Measurements from ENCODE around the gene ZNF668. TPM values are rescaled to one million over a fixed set of nuclear protein-coding genes. Genes with fewer than 3 reads are reported as not detected.
"Not testable (repeated sequence)": the region's sequence is repeated elsewhere in the genome, so short reads cannot be mapped to it uniquely, and the experiment has no call there.

The ZNF668 gene
- total RNA-seq, 2 experiments from 2014 or later, result 9.5 to 10.1 TPM

DNA sequence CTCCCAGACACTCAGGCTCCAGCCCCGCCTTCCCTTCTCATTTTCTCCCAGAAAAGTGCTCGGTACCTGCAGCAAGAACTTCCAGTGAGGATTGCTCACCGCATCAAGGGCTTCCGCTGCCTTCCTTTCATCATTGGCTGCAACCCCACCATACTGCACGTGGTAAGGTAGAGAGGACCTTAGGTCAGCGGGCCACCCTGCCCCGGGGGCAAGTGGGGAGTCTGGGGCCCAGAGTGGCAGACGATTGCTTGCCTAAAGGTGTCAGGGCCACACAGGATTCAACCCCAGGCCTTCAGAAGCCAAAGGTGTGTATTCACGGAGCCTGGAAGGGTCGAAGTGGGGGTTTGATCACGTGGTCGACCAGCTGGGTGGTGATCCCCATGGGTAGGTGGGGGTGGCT lies 35.6 kb upstream of the ZNF668 start:
- Mint-ChIP-seq H3K27ac (no peak overlapping the region), H3K9me3 (no peaks in the 10 kb centered on the region), H3K4me1 (ENCODE audit: low read depth) (peaks cover 32% of the 10 kb centered on the region), H3K27me3 (ENCODE audit: low read depth) (no peaks in the 10 kb centered on the region), H3K4me3 (peak overlapping the region; percentile 74), H3K36me3 (ENCODE audit: low read depth) (peaks cover 11% of the 10 kb centered on the region)
- CTCF ChIA-PET, result no interaction called here
- DNase-seq, result no peak
- intact Hi-C loops (cut with micrococcal nuclease), result loop anchor here (2.0 kb wide), 1 partner anchor 15 kb away; the partner anchor contains the start of gene VKORC1

- no peak for DNase-seq
Measured at GRCh38 chr16:31108794-31109558, 34.9 kb upstream of the ZNF668 start.

DNA sequence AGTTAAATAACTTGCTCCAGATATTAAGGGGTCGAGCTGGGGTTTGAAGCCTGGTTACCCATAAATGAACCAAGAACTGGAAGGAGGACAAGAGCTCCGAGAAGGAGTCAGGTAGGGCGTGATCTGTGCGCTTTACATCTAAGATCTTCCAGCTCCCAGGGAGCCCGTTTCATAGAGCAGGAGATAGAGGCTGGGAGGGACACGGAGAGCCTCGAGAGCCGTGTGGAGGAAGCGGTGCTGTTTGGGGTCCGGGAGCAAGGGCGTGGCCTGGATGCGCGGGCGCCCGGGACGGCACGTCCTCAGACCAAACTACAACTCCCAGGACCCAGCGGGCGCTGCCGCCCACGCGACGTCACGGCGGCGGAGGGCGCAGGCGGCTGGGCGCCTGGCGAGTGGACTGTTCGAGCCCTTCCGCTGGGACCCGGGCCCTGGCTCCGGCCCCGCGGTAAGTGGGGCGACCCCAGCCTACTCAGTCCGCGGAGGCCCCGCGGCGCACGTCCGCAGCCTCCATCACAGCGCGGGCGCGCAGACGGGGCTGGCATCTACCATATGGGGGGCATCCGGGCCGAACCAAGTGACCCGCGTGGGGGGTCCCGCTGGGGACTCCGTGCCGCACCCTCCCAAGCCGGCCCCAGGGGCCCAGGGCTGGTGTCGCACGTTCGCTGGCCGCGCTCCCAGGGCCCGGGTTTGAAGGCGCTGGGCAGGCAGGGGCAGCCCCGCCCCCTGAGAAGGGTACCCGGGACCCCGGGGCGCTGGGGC lies 34.2 kb upstream of the ZNF668 start, which contains the start of gene BCKDK:
Gene BCKDK, plus strand, starts transcription at position 352 of the 759 bp plus-strand sequence. CDS start 838 bp downstream, outside the sequence.
- intact Hi-C loops (cut with micrococcal nuclease), result loop anchor here (2.0 kb wide), 1 partner anchor 13 kb away; the partner anchor contains the start of gene VKORC1
- H3K4me1 Mint-ChIP-seq (ENCODE audit: low read depth), result peaks cover 27% of the 10 kb centered on the region
- DNase-seq, result peak; percentile 74
- no peaks in the 10 kb centered on the region for H3K27me3 Mint-ChIP-seq (ENCODE audit: low read depth)
- CTCF ChIA-PET, result interaction anchor here (1.2 to 1.4 kb wide), 2 partner anchors 34 to 42 kb away, joined by 3 to 6 read pairs; no protein-coding TSS in a partner anchor
- peaks cover 11% of the 10 kb centered on the region for H3K36me3 Mint-ChIP-seq (ENCODE audit: low read depth)
- H3K27ac Mint-ChIP-seq, result peak within 1 kb of the TSS; percentile 80
- H3K4me3 Mint-ChIP-seq, result peak within 1 kb of the TSS; percentile 89
- H3K9me3 Mint-ChIP-seq, result no peaks in the 10 kb centered on the region

More at GRCh38 chr16:31108794-31109558, 34.9 kb upstream of the ZNF668 start:
- Mint-ChIP-seq H3K9me3 (no peaks in the 10 kb centered on the region), H3K27me3 (ENCODE audit: low read depth) (no peaks in the 10 kb centered on the region), H3K36me3 (ENCODE audit: low read depth) (peaks cover 11% of the 10 kb centered on the region), H3K27ac (no peak overlapping the region), H3K4me3 (peak overlapping the region; percentile 74), H3K4me1 (ENCODE audit: low read depth) (peaks cover 29% of the 10 kb centered on the region)
- CTCF ChIA-PET, result interaction anchor here (1.4 kb wide), 1 partner anchor 33 kb away, joined by 6 read pairs; no protein-coding TSS in a partner anchor
- intact Hi-C loops (cut with micrococcal nuclease), result loop anchor here (2.0 kb wide), 1 partner anchor 14 kb away; the partner anchor contains the start of gene VKORC1

- intact Hi-C loops (cut with micrococcal nuclease), result loop anchor here (2.0 kb wide), 1 partner anchor 35 kb away; no protein-coding TSS in a partner anchor
- Mint-ChIP-seq H3K36me3 (ENCODE audit: low read depth) (peaks cover 11% of the 10 kb centered on the region), H3K27me3 (ENCODE audit: low read depth) (no peaks in the 10 kb centered on the region), H3K9me3 (no peaks in the 10 kb centered on the region), H3K27ac (peak overlapping the region; percentile 80), H3K4me3 (peak overlapping the region; percentile 89), H3K4me1 (ENCODE audit: low read depth) (peaks cover 27% of the 10 kb centered on the region)
- CTCF ChIA-PET, result interaction anchor here (1.2 to 1.4 kb wide), 2 partner anchors 35 to 42 kb away, joined by 3 to 6 read pairs; no protein-coding TSS in a partner anchor
- DNase-seq, result peak; percentile 61
Measured at GRCh38 chr16:31107465-31107867, 33.4 kb upstream of the ZNF668 start.

GRCh38 chr16:31106509-31107464 lies 32.7 kb upstream of the ZNF668 start:
- Mint-ChIP-seq H3K4me3 (no peak overlapping the region), H3K27ac (no peak overlapping the region), H3K4me1 (ENCODE audit: low read depth) (peaks cover 27% of the 10 kb centered on the region), H3K36me3 (ENCODE audit: low read depth) (peaks cover 11% of the 10 kb centered on the region), H3K9me3 (no peaks in the 10 kb centered on the region), H3K27me3 (ENCODE audit: low read depth) (no peaks in the 10 kb centered on the region)
- DNase-seq, result no peak
- CTCF ChIA-PET, result interaction anchor here (0.7 to 1.2 kb wide), 2 partner anchors 39 to 41 kb away, joined by 3 to 4 read pairs; no protein-coding TSS in a partner anchor
- intact Hi-C loops (cut with micrococcal nuclease), result loop anchor here (2.0 kb wide), 1 partner anchor 36 kb away; no protein-coding TSS in a partner anchor

DNA sequence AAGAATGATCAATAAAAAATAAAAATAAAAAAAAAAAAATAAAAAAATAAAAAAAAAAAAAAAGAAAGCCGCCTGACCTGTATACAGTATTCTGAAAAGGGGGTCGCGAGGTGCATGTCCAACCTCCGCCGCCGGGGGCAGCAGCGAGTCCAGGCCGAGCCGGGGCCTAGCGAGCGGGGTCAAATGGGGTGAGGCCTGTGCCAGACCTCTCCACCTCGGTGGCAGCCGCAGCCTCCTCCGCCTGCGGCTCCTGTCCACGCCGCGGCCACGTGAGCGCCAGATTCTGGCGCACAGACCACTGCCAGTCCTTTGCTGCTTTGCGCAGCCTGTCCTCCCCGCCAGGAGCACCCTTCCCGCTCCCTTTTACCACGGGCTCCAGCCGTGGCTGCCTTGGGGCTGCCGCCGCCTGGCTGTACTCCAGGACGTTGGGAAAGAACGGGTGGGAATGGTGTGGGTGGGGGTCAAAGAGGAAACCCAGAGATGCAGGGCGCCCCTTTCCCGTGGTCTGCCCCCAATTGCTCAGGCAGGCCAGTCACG lies 31.7 kb upstream of the ZNF668 start:
- peak; percentile 82 for DNase-seq
- Mint-ChIP-seq H3K4me1 (ENCODE audit: low read depth) (peaks cover 27% of the 10 kb centered on the region), H3K36me3 (ENCODE audit: low read depth) (peaks cover 9% of the 10 kb centered on the region), H3K27me3 (ENCODE audit: low read depth) (no peaks in the 10 kb centered on the region), H3K9me3 (no peaks in the 10 kb centered on the region), H3K27ac (no peak overlapping the region), H3K4me3 (peak overlapping the region; percentile 39)
- CTCF ChIA-PET, result no interaction called here
- intact Hi-C loops (cut with micrococcal nuclease), result loop anchor here (2.0 kb wide), 1 partner anchor 37 kb away; no protein-coding TSS in a partner anchor

DNA sequence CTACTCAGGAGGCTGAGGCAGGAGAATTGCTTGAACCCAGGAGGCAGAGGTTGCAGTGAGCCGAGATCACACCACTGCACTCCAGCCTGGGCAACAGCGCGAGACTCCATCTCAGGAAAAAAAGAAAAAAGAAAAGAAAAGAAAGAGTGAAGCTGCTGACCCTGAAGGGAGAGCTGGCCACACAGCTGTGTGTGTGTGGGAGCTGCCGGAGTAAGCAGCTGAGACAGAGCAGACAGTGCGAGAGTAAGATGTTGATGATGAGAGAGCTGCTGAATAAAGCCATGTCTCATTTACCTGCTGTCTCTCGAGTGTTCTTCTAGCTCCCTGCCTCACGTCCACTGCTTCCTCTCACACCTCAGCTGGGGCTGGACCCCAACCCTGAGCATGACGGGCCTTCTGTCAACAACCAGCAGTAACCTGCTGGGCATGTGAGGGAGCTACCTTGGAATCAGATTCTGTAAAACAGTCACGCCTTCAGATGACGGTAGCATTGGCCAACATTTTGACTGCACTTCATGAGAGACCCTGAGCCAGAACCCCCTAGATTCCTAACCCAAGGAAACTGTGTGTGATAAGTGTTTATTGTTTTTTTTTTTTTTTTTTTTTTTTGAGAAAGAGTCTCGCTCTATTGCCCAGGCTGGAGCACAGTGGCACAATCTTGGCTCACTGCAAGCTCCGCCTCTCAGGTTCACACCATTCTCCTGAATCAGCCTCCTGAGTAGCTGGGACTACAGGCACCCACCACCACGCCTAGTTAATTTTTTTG lies 27.0 kb upstream of the ZNF668 start:
- intact Hi-C loops (cut with micrococcal nuclease); H3K27me3 Mint-ChIP-seq (ENCODE audit: low read depth); H3K9me3 Mint-ChIP-seq; H3K4me3 Mint-ChIP-seq; H3K36me3 Mint-ChIP-seq (ENCODE audit: low read depth); H3K4me1 Mint-ChIP-seq (ENCODE audit: low read depth); H3K27ac Mint-ChIP-seq; DNase-seq: not testable (repeated sequence)
- CTCF ChIA-PET, result interaction anchor here (0.7 to 2.1 kb wide), 4 partner anchors 42 to 118 kb away, joined by 3 to 9 read pairs (median 3); partner anchors contain the start of gene HSD3B7

DNA sequence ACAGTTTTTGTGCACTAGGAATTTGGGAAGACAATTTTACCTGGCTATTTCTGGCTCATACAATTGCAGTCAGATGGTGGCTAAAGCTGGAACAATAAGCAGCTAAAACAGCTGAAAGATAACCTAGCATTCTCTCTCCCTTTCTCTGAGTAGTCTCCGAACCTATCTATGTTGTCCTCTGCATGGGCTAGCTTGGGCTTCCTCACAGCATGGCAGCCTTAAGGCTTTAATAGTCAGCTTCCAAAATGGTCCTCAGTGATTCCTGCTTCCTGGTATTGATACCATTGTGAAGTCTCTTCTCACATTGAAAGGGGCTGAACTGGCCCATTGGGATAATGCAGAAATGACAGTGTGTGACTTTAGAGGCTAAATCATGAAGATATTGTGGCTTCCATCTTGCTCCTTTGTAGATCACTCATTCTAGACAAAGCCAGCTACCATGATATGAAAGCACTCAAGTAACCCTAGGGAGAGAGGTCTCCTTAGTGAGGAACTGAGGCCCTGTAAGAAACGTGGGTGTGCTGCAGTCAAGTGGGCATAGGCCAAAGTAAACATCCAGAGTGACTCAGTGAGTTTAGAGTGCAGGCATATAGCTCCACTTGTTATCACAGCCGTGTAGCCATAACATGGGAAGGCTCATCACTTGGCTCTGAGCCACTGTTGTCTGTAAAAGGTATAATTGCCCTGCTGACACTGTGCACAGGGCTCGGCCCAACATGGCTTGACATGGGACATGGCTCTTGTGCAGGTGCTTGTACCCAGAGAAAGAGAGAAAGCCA lies 26.0 kb upstream of the ZNF668 start:
- Mint-ChIP-seq H3K27me3 (ENCODE audit: low read depth) (no peaks in the 10 kb centered on the region), H3K9me3 (no peaks in the 10 kb centered on the region), H3K4me3 (no peak overlapping the region), H3K27ac (no peak overlapping the region), H3K36me3 (ENCODE audit: low read depth) (no peaks in the 10 kb centered on the region), H3K4me1 (ENCODE audit: low read depth) (peaks cover 7% of the 10 kb centered on the region)
- CTCF ChIA-PET, result interaction anchor here (1.0 to 2.1 kb wide), 3 partner anchors 42 to 117 kb away, joined by 3 to 9 read pairs (median 5); partner anchors contain the start of gene HSD3B7
- DNase-seq, result no peak
- intact Hi-C loops (cut with micrococcal nuclease), result loop anchor here (10.0 kb wide), 1 partner anchor 225 kb away; no protein-coding TSS in a partner anchor

GRCh38 chr16:31094424-31095120 lies 20.5 kb upstream of the ZNF668 start, which contains the start of gene VKORC1:
TSS of gene VKORC1 (minus strand) at chr16:31094797. CDS start at chr16:31094729, 68 bp downstream.
- Mint-ChIP-seq H3K9me3 (no peaks in the 10 kb centered on the region), H3K36me3 (ENCODE audit: low read depth) (peaks cover 5% of the 10 kb centered on the region)
- CTCF ChIA-PET, result interaction anchor here (1.0 to 2.0 kb wide), 3 partner anchors 48 to 141 kb away, joined by 3 to 7 read pairs (median 4); no protein-coding TSS in a partner anchor

More at GRCh38 chr16:31094424-31095120, 20.5 kb upstream of the ZNF668 start, which contains the start of gene VKORC1:
- Mint-ChIP-seq H3K4me1 (ENCODE audit: low read depth) (peaks cover 31% of the 10 kb centered on the region), H3K27me3 (ENCODE audit: low read depth) (no peaks in the 10 kb centered on the region), H3K4me3 (peak within 1 kb of the TSS; percentile 89), H3K27ac (peak within 1 kb of the TSS; percentile 83)
- intact Hi-C loops (cut with micrococcal nuclease), result loop anchor here (1.0 to 10.0 kb wide), 9 partner anchors 14 to 220 kb away; partner anchors contain the start of genes BCKDK, FUS, HSD3B7 and KAT8
- DNase-seq, result peak; percentile 95

Data from activated naive CD4-positive, alpha-beta T cell treated with anti-CD3 and anti-CD28 coated beads for 36 hours (primary cell).